Measurements from ENCODE around the gene VN1R5. TPM values are rescaled to one million over a fixed set of nuclear protein-coding genes. Genes with fewer than 3 reads are reported as not detected.
"Not testable (repeated sequence)": the region's sequence is repeated elsewhere in the genome, so short reads cannot be mapped to it uniquely, and the experiment has no call there.

The VN1R5 gene
- total RNA-seq, result not detected in 3 replicates
- long read RNA-seq, result 0 reads

- H3K9me3 Mint-ChIP-seq (ENCODE audit: low read depth), result peaks cover 13% of the 10 kb centered on the region
- H3K27ac Mint-ChIP-seq (ENCODE audit: unreplicated experiment); DNase-seq (ENCODE audit: low spot score); H3K4me1 Mint-ChIP-seq (ENCODE audit: low read depth); H3K36me3 Mint-ChIP-seq (ENCODE audit: low read depth); H3K27me3 Mint-ChIP-seq (ENCODE audit: low read depth); H3K4me3 Mint-ChIP-seq (ENCODE audit: unreplicated experiment): not testable (repeated sequence)
These were observed at the start of gene VN1R5 for GRCh38 chr1:247255772-247256171. Gene VN1R5 (plus strand): TSS chr1:247256072.

DNA sequence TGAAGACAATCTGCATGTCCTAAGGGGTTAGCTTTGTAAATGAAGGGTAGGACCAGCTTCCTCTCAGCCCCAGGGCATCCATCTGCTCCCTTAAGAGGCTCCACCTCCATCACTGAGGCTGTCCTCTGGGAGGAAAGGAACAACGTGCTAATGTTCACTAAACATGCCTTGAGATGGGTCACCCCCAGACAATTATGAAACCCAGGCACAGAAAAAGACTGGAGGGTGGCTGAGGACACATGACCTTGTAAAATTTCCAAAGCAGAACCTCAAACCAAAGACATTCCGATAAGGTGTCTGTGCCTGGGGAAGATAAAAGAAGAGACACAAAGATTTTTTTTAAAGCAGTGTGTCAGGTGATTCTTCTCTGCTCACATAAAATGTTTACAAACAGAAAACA lies 46.5 kb upstream of the VN1R5 start:
- H3K27ac Mint-ChIP-seq (ENCODE audit: unreplicated experiment), result no peak overlapping the region

DNA sequence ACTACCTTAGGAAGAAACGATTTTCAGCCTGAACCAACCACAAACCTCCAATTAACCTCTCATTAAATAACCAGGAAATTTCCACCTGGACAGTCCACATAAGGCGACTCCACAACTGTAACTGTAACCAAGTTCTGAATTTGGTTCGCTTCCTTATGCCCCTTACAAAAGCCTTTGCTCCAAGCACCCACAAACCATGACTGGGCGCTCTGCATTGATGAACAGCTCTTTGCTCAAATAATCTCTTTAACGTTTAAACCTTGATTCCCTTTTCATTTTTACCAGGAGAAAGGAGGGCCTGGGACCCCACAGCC lies 45.9 kb upstream of the VN1R5 start:
- Mint-ChIP-seq H3K27me3 (ENCODE audit: low read depth) (peaks cover 4% of the 10 kb centered on the region), H3K36me3 (ENCODE audit: low read depth) (peaks cover 4% of the 10 kb centered on the region), H3K27ac (ENCODE audit: unreplicated experiment) (peak overlapping the region; percentile 92), H3K4me3 (ENCODE audit: unreplicated experiment) (peak overlapping the region; percentile 92), H3K4me1 (ENCODE audit: low read depth) (peaks cover 39% of the 10 kb centered on the region), H3K9me3 (ENCODE audit: low read depth) (no peaks in the 10 kb centered on the region)
- DNase-seq (ENCODE audit: low spot score), result no peak
- TF ChIP-seq, protein P1, sequence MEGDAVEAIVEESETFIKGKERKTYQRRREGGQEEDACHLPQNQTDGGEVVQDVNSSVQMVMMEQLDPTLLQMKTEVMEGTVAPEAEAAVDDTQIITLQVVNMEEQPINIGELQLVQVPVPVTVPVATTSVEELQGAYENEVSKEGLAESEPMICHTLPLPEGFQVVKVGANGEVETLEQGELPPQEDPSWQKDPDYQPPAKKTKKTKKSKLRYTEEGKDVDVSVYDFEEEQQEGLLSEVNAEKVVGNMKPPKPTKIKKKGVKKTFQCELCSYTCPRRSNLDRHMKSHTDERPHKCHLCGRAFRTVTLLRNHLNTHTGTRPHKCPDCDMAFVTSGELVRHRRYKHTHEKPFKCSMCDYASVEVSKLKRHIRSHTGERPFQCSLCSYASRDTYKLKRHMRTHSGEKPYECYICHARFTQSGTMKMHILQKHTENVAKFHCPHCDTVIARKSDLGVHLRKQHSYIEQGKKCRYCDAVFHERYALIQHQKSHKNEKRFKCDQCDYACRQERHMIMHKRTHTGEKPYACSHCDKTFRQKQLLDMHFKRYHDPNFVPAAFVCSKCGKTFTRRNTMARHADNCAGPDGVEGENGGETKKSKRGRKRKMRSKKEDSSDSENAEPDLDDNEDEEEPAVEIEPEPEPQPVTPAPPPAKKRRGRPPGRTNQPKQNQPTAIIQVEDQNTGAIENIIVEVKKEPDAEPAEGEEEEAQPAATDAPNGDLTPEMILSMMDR (IDR thresholded peaks at IDR 0.05), result no peak

More for the DNA sequence above, 46.5 kb upstream of the VN1R5 start:
- Mint-ChIP-seq H3K36me3 (ENCODE audit: low read depth) (peaks cover 4% of the 10 kb centered on the region), H3K9me3 (ENCODE audit: low read depth) (no peaks in the 10 kb centered on the region), H3K4me1 (ENCODE audit: low read depth) (peaks cover 39% of the 10 kb centered on the region), H3K27me3 (ENCODE audit: low read depth) (peaks cover under 1% of the 10 kb centered on the region), H3K4me3 (ENCODE audit: unreplicated experiment) (peak overlapping the region; percentile 92)
- TF ChIP-seq, protein P1 (IDR thresholded peaks at IDR 0.05), result no peak
- no peak for DNase-seq (ENCODE audit: low spot score)

DNA sequence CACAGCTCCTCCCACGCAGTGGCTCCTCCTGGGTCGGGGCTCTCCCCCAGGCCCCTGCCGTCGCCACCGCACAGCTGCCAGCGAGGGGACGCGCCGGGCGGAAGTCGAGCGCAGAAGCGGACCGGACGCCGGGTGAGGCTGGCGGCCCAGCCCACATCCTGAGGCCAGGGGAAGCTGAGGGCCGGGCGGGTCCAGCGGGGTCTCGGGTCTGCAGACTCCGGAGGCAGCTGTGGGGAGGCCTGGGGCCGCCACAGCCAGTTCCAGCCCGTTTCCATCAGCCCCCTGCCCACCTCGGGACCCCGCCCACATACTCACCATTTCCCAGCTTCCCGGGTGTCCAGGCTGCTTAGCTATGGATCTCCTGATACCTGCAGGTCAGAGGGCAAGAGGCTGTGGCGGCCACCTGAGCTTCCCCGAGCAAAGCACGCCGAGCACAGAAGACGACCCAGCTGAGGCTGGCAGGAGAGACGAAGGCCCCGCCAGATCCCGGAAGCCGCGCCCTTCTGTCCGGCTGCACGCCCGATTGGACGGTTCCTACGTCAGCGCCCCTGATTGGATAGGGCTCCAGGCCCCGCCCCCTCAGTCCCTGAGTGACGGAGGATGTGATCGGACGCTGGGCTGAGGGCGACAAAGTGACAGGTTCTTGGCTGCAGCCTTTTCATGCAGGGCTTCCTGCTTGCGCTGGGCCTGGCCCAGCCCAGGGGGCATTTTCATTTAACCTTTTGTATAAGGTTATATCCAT lies 45.3 kb upstream of the VN1R5 start:
- peak; percentile 99 for DNase-seq (ENCODE audit: low spot score)
- peak overlapping the region; percentile 92 for H3K27ac Mint-ChIP-seq (ENCODE audit: unreplicated experiment)
- TF ChIP-seq, protein P1 (IDR thresholded peaks at IDR 0.05), result no peak
- H3K27me3 Mint-ChIP-seq (ENCODE audit: low read depth), result peaks cover 5% of the 10 kb centered on the region
- peaks cover 39% of the 10 kb centered on the region for H3K4me1 Mint-ChIP-seq (ENCODE audit: low read depth)
- H3K9me3 Mint-ChIP-seq (ENCODE audit: low read depth), result no peaks in the 10 kb centered on the region
- peaks cover 4% of the 10 kb centered on the region for H3K36me3 Mint-ChIP-seq (ENCODE audit: low read depth)
- H3K4me3 Mint-ChIP-seq (ENCODE audit: unreplicated experiment), result peak overlapping the region; percentile 92

GRCh38 chr1:247211339-247211738 lies 44.5 kb upstream of the VN1R5 start:
- no peak for DNase-seq (ENCODE audit: low spot score)
- H3K27me3 Mint-ChIP-seq (ENCODE audit: low read depth), result peaks cover 9% of the 10 kb centered on the region
- TF ChIP-seq, protein P1 (IDR thresholded peaks at IDR 0.05), result no peak
- no peak overlapping the region for H3K27ac Mint-ChIP-seq (ENCODE audit: unreplicated experiment)
- peaks cover 4% of the 10 kb centered on the region for H3K36me3 Mint-ChIP-seq (ENCODE audit: low read depth)
- peaks cover 39% of the 10 kb centered on the region for H3K4me1 Mint-ChIP-seq (ENCODE audit: low read depth)
- no peak overlapping the region for H3K4me3 Mint-ChIP-seq (ENCODE audit: unreplicated experiment)
- no peaks in the 10 kb centered on the region for H3K9me3 Mint-ChIP-seq (ENCODE audit: low read depth)

- no peaks in the 10 kb centered on the region for H3K9me3 Mint-ChIP-seq (ENCODE audit: low read depth)
- DNase-seq (ENCODE audit: low spot score), result no peak
- no peak overlapping the region for H3K27ac Mint-ChIP-seq (ENCODE audit: unreplicated experiment)
- TF ChIP-seq, protein P1 (IDR thresholded peaks at IDR 0.05), result no peak
- peaks cover 39% of the 10 kb centered on the region for H3K4me1 Mint-ChIP-seq (ENCODE audit: low read depth)
- no peak overlapping the region for H3K4me3 Mint-ChIP-seq (ENCODE audit: unreplicated experiment)
- H3K27me3 Mint-ChIP-seq (ENCODE audit: low read depth), result peaks cover 14% of the 10 kb centered on the region
- peaks cover 4% of the 10 kb centered on the region for H3K36me3 Mint-ChIP-seq (ENCODE audit: low read depth)
These were observed 43.9 kb upstream of the VN1R5 start for GRCh38 chr1:247212012-247212411.

All from chondrocyte (in vitro differentiated cells).